Activated B cell treated with CpG ODN at 0.5 μM for 24 hours (primary cell): ENCODE results near the gene MED27. TPM values are rescaled to one million over a fixed set of nuclear protein-coding genes. Genes with fewer than 3 reads are reported as not detected.

Experiments
- ATAC-seq: fragments of 200-7000 bp; cut with Tn5 transposase; one replicate; pipeline ENCODE4 v1.10.0; 2021; ENCODE audit warnings: low read depth, mild to moderate bottlenecking, moderate library complexity
- CTCF ChIA-PET: fragments of 350-600 bp; sonication (Branson Sonifier 250); formaldehyde crosslinking; loops from one replicate; lab custom pipeline; 2021; ENCODE audit warnings: antibody characterized with exemption; lab: Charles Lee
- POLR2A ChIA-PET: fragments of 350-600 bp; sonication (Branson Sonifier 250); formaldehyde crosslinking; loops from one replicate; lab custom pipeline; 2021; ENCODE audit warnings: antibody characterized with exemption; lab: Charles Lee
- DNase-seq: peaks from one replicate; pipeline ENCODE4 v3.0.0; 2022
- H3K27ac Mint-ChIP-seq: one replicate; pipeline ENCODE4 v1.8.0; 2020; ENCODE audit warnings: mixed read lengths
- H3K27me3 Mint-ChIP-seq: one replicate; pipeline ENCODE4 v1.8.0; 2021; ENCODE audit warnings: mixed read lengths
- H3K36me3 Mint-ChIP-seq: one replicate; pipeline ENCODE4 v1.8.0; 2021; ENCODE audit warnings: low read depth, mixed read lengths
- H3K4me1 Mint-ChIP-seq: one replicate; pipeline ENCODE4 v1.8.0; 2021; ENCODE audit warnings: mixed read lengths
- H3K4me3 Mint-ChIP-seq: one replicate; pipeline ENCODE4 v1.8.0; 2020; ENCODE audit warnings: mild to moderate bottlenecking, mixed read lengths
- H3K9me3 Mint-ChIP-seq: one replicate; pipeline ENCODE4 v1.8.0; 2020; ENCODE audit warnings: mixed read lengths
- CTCF ChIP-seq: fragments of 200-600 bp; IDR thresholded peaks from one replicate; pipeline ENCODE4 v1.8.0; 2022; ENCODE audit warnings: antibody characterized with exemption, mild to moderate bottlenecking
- intact Hi-C: fragments of 100-400 bp; cut with micrococcal nuclease; formaldehyde crosslinking; loops from one replicate; pipeline ENCODE4 v1.15.1; 2024
- total RNA-seq: library from RNA; stranded (reverse); gene quantifications from 2 replicates; pipeline ENCODE4 v1.2.3, GENCODE V29; 2022

MED27 gene
- total RNA-seq, 1 donor from 2014 or later = 24.5 TPM

- no peaks in the 10 kb centered on the region for H3K4me1 Mint-ChIP-seq
- ATAC-seq = no peak
- H3K36me3 Mint-ChIP-seq = no peaks in the 10 kb centered on the region
- POLR2A ChIA-PET = no interaction called here
- CTCF ChIA-PET = no interaction called here
- H3K9me3 Mint-ChIP-seq = no peaks in the 10 kb centered on the region
- no peak for TF ChIP-seq CTCF
- no peak overlapping the region for H3K4me3 Mint-ChIP-seq
- intact Hi-C loops = no loop called here
- H3K27ac Mint-ChIP-seq = no peak overlapping the region
- peaks cover 45% of the 10 kb centered on the region for H3K27me3 Mint-ChIP-seq
- DNase-seq = no peak
Observed at GRCh38 chr9:131824155-131824594, 255.5 kb downstream of the MED27 start.

- CTCF ChIA-PET = no interaction called here
- TF ChIP-seq CTCF = no peak
- Mint-ChIP-seq H3K27ac (no peak overlapping the region), H3K4me3 (no peak overlapping the region), H3K4me1 (no peaks in the 10 kb centered on the region), H3K27me3 (peaks cover 45% of the 10 kb centered on the region), H3K36me3 (no peaks in the 10 kb centered on the region), H3K9me3 (no peaks in the 10 kb centered on the region)
- ATAC-seq (no peak), DNase-seq (no peak)
- intact Hi-C loops = no loop called here
- POLR2A ChIA-PET = no interaction called here
Observed at GRCh38 chr9:131823701-131824146, 255.9 kb downstream of the MED27 start.

DNA sequence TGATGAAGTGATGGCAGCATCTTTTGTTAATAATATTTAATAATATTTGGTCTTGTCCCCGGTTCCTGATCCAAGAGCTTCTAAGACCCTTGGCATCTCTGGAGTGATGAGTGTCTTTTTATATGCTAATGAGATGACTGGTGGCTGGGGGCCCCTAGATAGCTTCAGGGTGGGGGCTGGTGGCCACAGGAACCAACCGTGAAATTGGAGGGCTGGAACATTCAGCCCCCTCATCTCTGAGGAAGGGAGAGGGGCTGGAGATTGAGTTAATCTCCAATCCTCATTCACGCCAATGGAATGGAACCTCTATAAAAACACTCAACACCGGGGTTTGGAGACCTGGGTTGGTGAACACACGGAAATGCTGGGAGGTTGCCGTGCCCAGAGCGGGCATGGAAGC, 261.6 kb downstream of the MED27 start:
- ATAC-seq (no peak), DNase-seq (no peak)
- ChIA-PET POLR2A (no interaction called here), CTCF (no interaction called here)
- Mint-ChIP-seq H3K27me3 (peaks cover 26% of the 10 kb centered on the region), H3K4me3 (no peak overlapping the region), H3K27ac (no peak overlapping the region), H3K9me3 (no peaks in the 10 kb centered on the region), H3K36me3 (no peaks in the 10 kb centered on the region), H3K4me1 (no peaks in the 10 kb centered on the region)
- no peak for TF ChIP-seq CTCF
- intact Hi-C loops = no loop called here

- peaks cover 28% of the 10 kb centered on the region for H3K27me3 Mint-ChIP-seq
- TF ChIP-seq CTCF = no peak
- no peak overlapping the region for H3K4me3 Mint-ChIP-seq
- H3K27ac Mint-ChIP-seq = no peak overlapping the region
- ChIA-PET POLR2A (no interaction called here), CTCF (no interaction called here)
- no peak for DNase-seq
- ATAC-seq = no peak
- no peaks in the 10 kb centered on the region for H3K4me1 Mint-ChIP-seq
- no peaks in the 10 kb centered on the region for H3K9me3 Mint-ChIP-seq
- intact Hi-C loops = no loop called here
- no peaks in the 10 kb centered on the region for H3K36me3 Mint-ChIP-seq
Observed at GRCh38 chr9:131817627-131818026, 262.0 kb downstream of the MED27 start.

- ATAC-seq (no peak), DNase-seq (no peak)
- Mint-ChIP-seq H3K27ac (no peak overlapping the region), H3K9me3 (no peaks in the 10 kb centered on the region), H3K4me1 (no peaks in the 10 kb centered on the region), H3K36me3 (no peaks in the 10 kb centered on the region), H3K27me3 (peaks cover 28% of the 10 kb centered on the region), H3K4me3 (no peak overlapping the region)
- ChIA-PET POLR2A (no interaction called here), CTCF (no interaction called here)
- intact Hi-C loops = no loop called here
- no peak for TF ChIP-seq CTCF
Observed at GRCh38 chr9:131817073-131817472, 262.6 kb downstream of the MED27 start.
